ENCODE measurements around the gene SERPINA1.

GRCh38 chr14:94370524-94370910 is 17.9 kb downstream of the SERPINA1 start:
- TF ChIP-seq TAF1 (IDR thresholded peaks at IDR 0.05; ENCODE audit: borderline replicate concordance, insufficient read depth, low read length) = no peak
- TF ChIP-seq REST (IDR thresholded peaks at IDR 0.05; ENCODE audit: insufficient read depth in 1 of 2, low read depth in 2 of 2, low read length in 2 of 2) = no peak
- no peak for TF ChIP-seq POLR2AphosphoS5 (IDR thresholded peaks at IDR 0.05; ENCODE audit: low read depth, low read length)
- TF ChIP-seq FOXP2 (optimal IDR thresholded peaks at IDR 0.05; ENCODE audit: borderline replicate concordance, extremely low read depth, extremely low read length, insufficient read depth) = no peak
- no peak for TF ChIP-seq SIN3A (IDR thresholded peaks at IDR 0.05; ENCODE audit: borderline replicate concordance, insufficient read depth, low read length)

All from PFSK-1 (cell line).